ENCODE results near the gene KRT6B.
"Not testable (repeated sequence)": the region's sequence is repeated elsewhere in the genome, so short reads cannot be mapped to it uniquely, and the experiment has no call there.

Gene KRT6B

DNA sequence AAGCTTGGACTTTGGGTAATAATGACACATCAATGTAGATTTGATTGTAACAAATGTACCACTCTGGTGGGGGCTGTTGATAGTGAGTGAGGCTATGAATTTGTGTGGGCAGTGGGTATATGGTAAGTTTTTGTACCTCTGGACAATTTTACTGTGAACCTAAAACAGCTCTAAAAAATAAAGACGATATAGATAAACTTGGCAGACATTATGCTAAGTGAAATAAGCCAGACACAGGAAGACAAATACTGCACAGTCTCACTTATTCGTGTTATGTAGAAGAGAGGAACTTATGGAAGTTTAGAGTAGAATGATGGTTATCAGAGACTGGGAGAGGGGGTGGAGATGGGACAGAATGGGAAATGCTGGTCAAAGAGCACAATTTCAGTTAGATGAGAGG is 13.0 kb upstream of the KRT6B start:
- no peak for DNase-seq

DNA sequence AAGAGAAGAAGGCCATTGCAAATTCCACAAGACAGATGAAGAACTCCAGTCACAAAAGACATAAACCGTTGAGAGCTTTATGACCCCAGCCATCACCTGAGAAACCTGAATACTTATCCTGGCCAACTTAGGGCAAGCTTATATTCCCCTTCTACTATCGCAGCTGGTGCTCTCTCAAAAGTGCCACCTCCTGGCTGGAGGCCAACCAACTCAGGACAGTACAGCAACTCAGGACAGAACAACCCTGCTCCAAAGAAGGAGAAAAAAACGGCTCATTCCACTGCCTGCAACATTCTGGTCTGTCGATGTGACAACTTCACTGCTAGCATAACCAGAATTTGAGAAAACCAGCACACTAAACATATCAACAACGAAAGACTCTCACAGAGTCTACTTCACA is 9.7 kb upstream of the KRT6B start:
- no peak for DNase-seq

DNA sequence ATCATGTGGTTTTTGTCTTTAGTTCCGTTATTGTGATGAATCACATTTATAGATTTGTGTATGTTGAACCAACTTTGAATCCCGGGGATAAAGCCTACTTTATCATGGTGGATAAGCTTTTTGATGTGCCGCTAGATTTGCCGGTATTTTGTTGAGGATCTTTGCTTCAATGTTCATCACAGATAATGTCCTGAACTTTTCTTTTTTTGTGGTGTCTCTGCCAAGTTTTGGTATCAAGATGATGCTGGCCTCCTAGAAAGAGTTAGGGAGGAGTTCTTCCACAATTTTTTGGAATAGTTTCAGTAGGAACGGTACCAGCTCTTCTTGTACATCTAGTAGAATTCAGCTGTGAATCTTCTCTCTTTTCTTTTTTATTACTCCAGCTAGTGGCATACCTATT is 6.9 kb upstream of the KRT6B start:
- no peak for DNase-seq

GRCh38 chr12:52455821-52456220 is 3.9 kb upstream of the KRT6B start:
- DNase-seq, result no peak

- DNase-seq, result peak; percentile 34
Observed at GRCh38 chr12:52454411-52455201, 2.7 kb upstream of the KRT6B start.

DNA sequence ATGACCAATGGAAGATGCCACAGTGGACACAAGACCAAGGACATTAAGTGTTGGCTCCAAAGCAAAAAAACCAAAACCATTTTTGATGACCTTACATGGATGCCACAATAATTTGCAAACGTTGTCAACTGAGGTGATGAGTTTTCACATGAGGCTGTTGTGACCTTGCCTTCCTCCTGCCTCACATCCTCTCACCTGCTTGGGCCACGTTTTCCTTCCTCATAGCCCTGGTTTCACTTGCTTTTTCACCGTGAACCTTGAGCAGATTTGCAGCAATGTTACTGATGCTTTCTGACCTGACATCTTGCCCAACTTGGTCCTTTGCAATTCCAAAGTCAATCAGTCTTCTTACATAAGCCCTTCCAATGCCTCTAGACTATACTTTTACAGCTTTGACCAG is 3.7 kb downstream of the KRT6B start:
- no peak for DNase-seq

GRCh38 chr12:52447196-52447595 is 4.8 kb downstream of the KRT6B start:
- not testable (repeated sequence) for DNase-seq

DNA sequence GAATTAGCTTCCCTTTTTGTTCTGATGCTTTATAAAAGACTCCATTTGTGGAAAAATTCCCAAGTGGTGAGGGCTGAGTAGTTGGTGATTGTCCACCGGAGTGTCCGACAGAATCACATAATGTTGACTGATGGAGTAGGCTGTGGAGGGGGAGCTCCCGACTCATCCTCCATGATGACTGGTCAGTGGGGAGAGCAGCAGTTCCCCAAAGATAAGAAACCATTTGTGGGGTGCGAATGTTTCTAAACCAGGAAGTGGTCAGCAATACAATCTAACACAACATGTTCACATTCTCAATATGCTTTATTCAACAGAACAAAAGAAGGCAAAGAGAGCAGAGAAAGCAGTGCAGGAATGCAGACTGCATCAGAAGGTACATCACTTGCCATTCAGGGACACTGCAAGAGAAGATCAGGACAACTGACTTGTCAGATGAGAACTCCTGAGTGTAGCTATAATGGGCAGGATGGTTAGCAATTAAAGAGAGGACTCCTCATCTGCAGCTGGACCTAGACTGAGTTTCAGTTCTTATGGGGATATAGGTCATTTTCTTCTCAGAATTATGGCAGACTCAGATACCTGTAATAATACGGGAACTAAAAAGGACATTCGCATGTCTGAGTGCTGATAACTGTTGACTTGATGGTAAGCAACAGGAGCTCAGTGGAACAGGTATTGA is 5.4 kb downstream of the KRT6B start:
- DNase-seq, result no peak

DNA sequence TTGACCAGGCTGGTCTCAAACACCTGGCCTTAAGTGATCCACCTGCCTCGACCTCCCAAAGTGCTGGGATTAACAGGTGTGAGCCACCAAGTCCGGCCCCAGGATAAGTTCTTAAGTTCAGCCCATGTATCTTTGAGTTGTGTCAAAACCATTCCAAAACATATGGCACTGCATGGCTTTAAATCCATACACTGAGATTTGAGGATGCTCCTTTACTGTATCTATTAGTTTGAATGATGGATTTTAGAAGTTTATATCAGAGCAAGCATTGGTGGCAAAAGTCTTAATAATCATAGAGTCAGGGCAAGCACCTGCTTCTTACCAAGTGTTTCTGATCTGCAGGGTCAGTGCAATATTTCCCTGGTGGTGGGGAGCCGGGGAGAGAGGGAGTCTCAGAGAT is 6.1 kb downstream of the KRT6B start:
- DNase-seq, result no peak

- DNase-seq, result no peak
Observed at GRCh38 chr12:52444647-52445595, 7.0 kb downstream of the KRT6B start.

DNA sequence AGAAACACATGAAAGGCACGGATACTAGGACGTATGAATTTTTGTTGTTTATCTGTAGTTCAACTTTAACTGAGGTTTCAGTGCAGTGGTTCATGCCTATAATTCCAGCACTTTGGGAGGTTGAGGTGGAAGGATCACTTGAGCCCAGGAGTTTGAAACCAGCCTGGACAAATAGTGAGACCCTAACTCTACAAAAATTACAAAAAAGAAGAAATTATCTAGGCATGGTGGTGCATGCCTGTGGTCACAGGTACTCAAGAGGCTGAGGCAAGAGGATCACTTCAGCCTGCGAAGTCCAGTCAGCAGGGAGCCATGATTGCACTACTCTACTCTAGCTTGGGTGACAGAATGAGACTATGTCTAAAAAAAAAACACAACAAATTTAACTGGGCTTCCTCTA is 8.0 kb downstream of the KRT6B start:
- DNase-seq, result no peak

DNA sequence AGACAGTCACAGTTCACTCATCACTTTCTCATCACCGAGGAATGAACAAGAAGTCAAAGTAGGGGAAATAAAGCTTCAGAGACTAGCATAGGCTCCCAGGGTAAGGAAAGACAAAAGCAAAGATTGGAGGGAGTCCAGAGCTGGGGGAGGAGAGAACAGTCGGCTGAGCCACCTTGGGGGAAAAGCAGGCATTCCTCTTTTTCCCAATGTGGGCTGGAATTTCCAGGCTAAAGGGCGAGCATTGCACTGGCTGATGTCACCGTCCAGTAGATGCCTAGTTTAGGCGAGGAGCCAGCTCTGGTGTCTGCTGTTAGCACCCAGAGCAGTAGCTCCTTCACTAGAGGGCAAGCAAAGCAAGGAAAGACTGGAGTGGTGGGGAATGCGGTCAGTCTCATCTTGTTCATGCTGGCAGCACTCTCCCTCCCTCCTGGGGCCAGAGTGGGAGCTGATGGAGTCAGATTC is 9.3 kb downstream of the KRT6B start:
- DNase-seq, result no peak

DNA sequence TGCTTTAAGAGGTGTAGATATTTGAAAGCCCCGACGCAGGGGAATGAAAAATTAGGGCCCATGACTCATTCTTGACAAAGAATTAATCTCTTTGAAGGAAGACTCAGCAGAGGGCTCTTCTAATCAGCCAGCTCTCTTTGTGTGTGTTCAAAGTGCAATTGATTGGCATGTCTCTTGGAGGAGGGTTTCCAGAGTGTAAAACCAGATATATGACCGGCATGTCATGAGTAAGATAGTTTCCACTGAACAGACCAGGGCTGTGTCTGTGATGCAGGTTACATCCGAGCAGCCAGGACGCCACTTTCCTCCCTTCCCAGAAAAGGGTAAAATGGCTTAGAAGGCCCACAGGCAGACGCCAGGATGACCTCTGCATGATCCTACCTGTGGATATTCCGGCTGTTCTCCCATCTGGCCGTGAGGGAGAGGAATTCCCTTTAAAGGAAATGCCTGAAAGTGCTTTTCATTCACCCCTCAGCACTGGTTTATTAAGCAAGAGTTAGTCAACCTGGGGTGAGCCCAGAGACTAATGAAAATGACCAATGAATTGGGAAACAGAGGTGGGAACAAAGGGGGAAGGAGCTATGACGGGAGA is 10.5 kb downstream of the KRT6B start:
- DNase-seq, result no peak

DNA sequence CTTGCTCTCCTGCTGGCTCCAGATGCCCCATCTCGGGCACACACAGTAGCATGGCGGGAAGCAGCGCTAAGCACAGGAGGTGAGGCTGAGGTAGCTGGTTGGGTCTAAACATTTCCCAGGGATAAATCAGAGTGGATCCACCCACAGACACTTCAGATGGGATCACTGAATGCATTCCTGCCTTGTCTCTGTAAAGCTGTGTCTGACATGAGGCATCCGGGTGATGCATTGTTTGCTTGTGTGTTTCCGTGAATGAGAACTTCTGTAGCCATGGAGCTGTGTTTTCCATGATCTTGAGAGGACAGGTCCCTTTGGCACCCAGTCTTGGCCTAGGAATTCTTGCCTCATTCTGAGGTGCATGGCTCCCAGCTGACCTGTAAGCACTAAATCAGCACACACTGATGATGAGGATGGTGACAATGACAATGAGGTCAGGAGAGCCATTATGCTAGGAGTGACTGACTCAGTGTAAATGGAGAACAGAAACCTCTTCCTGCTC is 11.1 kb downstream of the KRT6B start:
- no peak for DNase-seq

GRCh38 chr12:52439845-52440244 is 12.1 kb downstream of the KRT6B start:
- DNase-seq, result no peak

DNA sequence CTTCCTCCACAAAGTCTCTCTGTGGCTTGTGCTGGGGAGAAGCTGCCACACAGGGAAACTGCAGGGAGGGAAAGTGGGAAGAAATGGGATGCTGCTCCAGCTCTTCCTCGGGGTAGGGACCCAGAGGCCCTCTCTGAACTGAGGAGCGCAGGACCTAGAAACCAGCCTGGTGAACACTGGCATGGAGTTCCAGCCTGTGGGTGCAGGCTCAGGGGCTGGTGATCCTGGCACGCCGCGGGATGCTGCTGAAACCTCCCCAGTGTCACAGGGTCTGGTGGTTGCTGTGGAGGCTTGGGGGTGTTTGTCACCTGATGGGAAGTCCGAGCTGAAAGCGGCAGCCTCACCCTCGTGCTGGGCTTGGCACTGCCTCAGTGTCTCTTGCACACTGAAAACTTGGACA is 12.5 kb downstream of the KRT6B start:
- DNase-seq, result no peak

DNA sequence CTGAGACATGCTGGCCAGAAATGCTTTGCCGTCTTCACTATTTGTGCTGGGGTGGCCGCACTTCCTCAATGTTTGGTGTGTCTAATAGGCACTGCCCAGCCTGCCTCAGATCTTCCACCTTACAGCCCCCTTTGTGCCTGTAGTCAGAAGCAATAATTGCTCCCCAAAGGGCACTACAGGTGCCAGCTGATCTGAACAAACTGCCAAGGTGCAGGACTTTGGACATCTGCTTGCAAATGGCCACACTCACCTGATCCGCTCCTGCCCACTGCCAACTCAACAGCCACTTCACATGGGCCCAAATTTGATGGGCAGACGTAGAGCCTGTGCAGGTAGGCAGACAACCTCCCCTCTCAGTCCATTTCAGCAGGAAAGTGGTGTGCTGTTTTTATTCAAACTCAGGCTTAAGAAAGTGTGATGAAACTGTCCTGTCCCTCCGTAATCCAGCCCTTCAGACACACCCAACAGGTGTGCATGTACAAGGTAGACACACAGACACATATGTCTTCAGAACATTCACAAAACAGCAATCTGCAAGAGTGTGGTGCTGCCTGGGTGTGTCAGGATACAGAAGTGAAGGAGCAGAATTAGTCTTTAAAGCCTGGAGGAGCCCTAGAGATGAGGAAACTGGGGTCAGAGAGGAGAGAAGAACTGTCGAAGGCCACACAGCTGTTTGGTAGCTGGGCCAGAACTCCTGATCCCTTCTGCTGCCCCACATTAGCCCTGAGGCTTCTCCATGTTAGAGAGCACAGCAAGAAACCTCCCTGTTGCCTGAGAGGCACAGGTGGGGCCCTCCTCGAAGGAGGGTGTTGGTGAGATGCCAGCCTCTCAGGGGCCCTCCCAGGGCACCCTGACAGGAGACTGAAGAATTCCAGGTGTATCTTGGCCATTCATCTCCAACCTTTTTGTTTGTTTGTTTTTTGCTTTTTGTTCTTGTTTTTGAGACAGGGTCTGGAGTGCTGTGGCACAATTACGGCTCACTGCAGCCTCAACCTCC is 13.3 kb downstream of the KRT6B start:
- DNase-seq, result no peak

- DNase-seq, result no peak
Observed at GRCh38 chr12:52437508-52437907, 14.4 kb downstream of the KRT6B start.

- DNase-seq, result no peak
Observed at GRCh38 chr12:52436828-52437474, 15.0 kb downstream of the KRT6B start.

GRCh38 chr12:52436000-52436827 is 15.7 kb downstream of the KRT6B start:
- DNase-seq, result no peak
